Mesodermal cell (in vitro differentiated cells): Measurements from ENCODE around the gene BDP1.
"Not testable (repeated sequence)": the region's sequence is repeated elsewhere in the genome, so short reads cannot be mapped to it uniquely, and the experiment has no call there.

Experiments
- H3K27ac ChIP-seq: 2 replicates; pipeline ENCODE4 v1.7.0; 2013; ENCODE audit warnings: mild to moderate bottlenecking, low read depth, low read length, moderate library complexity; ENCODE audit not compliant: severe bottlenecking
- H3K36me3 ChIP-seq: 2 replicates; pipeline ENCODE4 v1.7.1; 2013; ENCODE audit warnings: mild to moderate bottlenecking, low read length, moderate library complexity; ENCODE audit not compliant: control insufficient read depth, insufficient read depth
- H3K4me1 ChIP-seq: one replicate; pipeline ENCODE4 v1.7.1; 2013; ENCODE audit warnings: mild to moderate bottlenecking, low read length; ENCODE audit not compliant: insufficient read depth, control insufficient read depth, poor library complexity, severe bottlenecking
- H3K4me3 ChIP-seq: 2 replicates; pipeline ENCODE4 v1.7.0; 2013; ENCODE audit warnings: low read length, control low read depth, mild to moderate bottlenecking; ENCODE audit not compliant: insufficient read depth, poor library complexity, severe bottlenecking; ENCODE audit errors: extremely low read depth
- H3K9me3 ChIP-seq: 2 replicates; pipeline ENCODE4 v1.7.1; 2013; ENCODE audit warnings: mild to moderate bottlenecking, low read length, moderate library complexity; ENCODE audit not compliant: control insufficient read depth
- WGBS, 2 experiments: methylation state at CpG; one replicate each; pipeline ENCODE4 v1.1.5; 2013; ENCODE audit warnings: missing lambda C conversion rate in 2 of 2; ENCODE audit not compliant: insufficient coverage in 2 of 2; 5-methylcytosine and 5-hydroxymethylcytosine counted together

BDP1 gene

DNA sequence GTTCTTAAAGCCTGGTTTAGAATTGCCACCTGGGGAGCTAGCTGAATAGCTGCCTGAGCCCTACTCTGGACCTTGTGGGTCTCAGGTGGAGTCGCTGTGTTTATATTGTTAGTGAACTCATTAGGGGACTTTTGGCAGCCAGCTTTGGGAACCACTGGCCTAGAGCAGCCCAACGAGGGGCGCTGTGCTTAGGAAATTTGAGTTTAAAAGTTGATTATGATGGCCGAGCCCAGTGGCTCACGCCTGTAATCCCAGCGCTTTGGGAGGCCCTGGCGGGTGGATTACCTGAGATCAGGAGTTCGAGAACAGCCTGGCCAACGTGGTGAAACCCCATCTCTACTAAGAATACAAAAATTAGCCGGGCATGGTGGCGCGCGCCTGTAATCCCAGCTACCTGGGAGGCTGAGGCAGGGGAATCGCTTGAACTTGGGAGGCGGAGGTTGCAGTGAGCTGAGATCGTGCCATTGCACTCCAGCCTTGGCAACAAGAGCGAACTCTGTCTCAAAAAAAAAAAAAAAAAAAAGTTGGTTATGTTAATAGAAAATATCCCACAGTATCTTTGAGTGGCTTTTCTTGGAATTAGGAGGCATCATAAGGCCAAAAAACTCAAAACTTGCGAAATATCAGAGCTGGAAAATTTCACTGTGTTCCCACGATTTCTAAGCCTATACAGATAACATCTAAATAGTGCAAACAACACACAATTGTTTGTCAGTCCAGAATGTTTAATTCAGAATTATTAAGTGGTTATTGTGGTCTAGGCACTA, 132.5 kb downstream of the BDP1 start:
- no peaks in the 10 kb centered on the region for H3K9me3 ChIP-seq
- 80 to 87% methylated on average over 3 to 15 of the region's 19 CpGs for WGBS, 2 experiments
- H3K36me3 ChIP-seq: no peaks in the 10 kb centered on the region
- no peaks in the 10 kb centered on the region for H3K4me1 ChIP-seq
- peak overlapping the region; percentile 56 for H3K4me3 ChIP-seq
- H3K27ac ChIP-seq: peak overlapping the region; percentile 58

DNA sequence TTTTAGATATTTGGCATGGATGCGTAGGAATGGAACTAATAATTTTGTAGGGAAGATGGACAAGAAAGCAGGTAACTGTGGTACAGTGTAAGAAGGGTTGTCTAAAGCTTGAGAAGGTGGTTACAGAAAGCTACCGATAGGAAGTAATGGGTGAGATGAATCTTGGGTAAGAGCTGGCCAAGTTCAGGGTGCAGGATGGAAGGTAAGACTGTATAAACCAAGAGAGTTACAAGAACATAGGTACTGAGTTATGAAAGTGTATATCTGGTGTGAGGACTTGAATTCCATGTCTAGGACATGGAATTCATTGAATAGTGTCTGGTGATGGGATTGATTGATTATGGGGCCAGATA, 133.1 kb downstream of the BDP1 start:
- H3K4me3 ChIP-seq: no peak overlapping the region
- no peaks in the 10 kb centered on the region for H3K36me3 ChIP-seq
- no peaks in the 10 kb centered on the region for H3K9me3 ChIP-seq
- WGBS, 2 experiments: 88 to 96% methylated on average over 2 of the region's 2 CpGs
- H3K4me1 ChIP-seq: no peaks in the 10 kb centered on the region
- no peak overlapping the region for H3K27ac ChIP-seq

DNA sequence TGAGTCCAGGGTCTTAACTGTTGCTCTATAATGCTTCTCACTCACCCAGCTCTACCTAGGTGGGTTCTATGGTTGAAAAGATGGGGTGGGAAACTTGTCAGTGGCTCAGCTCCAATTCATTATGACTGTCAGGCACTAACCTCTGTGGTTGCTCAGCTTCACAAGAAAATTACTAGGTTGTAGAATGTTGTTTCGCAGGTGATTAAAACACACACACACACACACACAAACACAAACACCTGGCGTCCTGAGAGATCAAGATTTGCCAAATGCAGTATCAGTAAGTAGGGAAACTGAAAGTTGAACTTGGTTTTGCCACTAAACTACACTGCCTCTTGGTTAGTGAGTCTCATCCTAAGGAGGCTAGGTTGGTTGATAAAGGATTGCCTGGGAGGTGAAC, 134.5 kb downstream of the BDP1 start:
- no peaks in the 10 kb centered on the region for H3K4me1 ChIP-seq
- H3K9me3 ChIP-seq: no peaks in the 10 kb centered on the region
- WGBS, 2 experiments: 0% methylated on average over 1 of the region's 2 CpGs; no CpG with 5 or more reads in 1 of the 2 experiments
- H3K36me3 ChIP-seq: no peaks in the 10 kb centered on the region
- H3K27ac ChIP-seq: no peak overlapping the region
- H3K4me3 ChIP-seq: no peak overlapping the region

DNA sequence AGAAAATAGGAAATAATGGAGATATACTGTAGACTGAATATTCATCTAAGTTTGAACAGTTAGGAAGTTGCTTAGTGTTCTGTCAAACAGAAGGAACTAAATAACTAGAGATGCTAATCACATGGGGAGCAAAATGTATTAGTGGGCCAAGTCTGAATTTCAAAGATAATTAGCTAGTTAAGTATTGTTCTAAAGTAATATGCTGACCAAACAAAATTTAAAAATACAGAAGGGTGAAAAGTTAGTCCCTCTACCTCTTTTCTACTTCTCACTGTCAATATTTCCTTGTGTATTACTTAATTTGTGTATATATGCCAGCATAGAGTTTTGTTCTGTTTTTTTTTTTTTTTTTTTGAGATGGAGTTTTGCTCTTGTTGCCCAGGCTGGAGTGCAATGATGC, 135.6 kb downstream of the BDP1 start:
- Histone ChIP-seq H3K9me3 (no peaks in the 10 kb centered on the region), H3K4me3 (no peak overlapping the region), H3K27ac (no peak overlapping the region), H3K4me1 (no peaks in the 10 kb centered on the region), H3K36me3 (no peaks in the 10 kb centered on the region)

DNA sequence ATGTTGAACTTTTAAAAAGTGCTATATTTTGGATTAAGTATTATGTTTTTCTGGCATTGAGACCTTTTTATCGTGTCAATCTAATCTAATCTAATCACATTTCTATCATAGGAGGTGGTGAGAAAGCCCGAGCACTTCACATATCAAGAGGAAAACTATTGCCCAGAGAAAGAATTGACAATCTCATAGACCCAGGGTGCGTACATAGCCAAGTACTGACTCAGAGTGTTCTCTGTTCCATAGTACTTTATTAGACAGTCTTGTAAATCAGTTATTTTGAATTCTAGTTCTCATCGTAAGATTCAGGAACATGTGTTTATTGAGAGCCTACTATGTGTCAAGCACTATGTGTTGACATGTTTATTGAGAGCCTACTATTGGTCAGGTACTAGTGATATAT, 140.7 kb downstream of the BDP1 start:
- no peak overlapping the region for H3K4me3 ChIP-seq
- H3K36me3 ChIP-seq: peaks cover 26% of the 10 kb centered on the region
- no peaks in the 10 kb centered on the region for H3K9me3 ChIP-seq
- H3K27ac ChIP-seq: no peak overlapping the region
- 100% methylated on average over 1 of the region's 4 CpGs; no CpG with 5 or more reads in 1 of the 2 experiments for WGBS, 2 experiments
- H3K4me1 ChIP-seq: peaks cover 2% of the 10 kb centered on the region

DNA sequence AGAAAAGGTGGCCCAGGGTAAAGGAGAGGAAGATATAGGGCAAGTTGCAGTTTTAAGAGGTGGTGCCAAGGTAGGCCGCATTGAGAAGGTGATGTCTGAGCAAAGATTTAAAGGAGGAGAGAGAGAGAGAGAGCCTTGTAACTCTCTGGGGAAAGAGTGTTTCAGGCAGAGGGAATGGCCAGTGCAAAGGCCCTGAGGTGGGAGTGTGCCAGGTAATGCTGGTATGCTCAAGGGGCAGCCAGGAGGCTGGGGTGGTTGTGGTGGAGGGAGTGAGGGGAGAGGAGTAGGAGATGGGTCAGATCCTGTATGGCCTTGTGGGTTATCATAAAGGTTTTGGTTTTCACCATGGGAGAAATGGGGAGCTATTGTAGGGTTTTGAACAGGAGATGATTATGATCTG, 141.6 kb downstream of the BDP1 start:
- Histone ChIP-seq H3K4me1 (peaks cover 2% of the 10 kb centered on the region), H3K27ac (no peak overlapping the region), H3K9me3 (no peaks in the 10 kb centered on the region), H3K4me3 (no peak overlapping the region), H3K36me3 (peaks cover 26% of the 10 kb centered on the region)
- 100% methylated on average over 1 of the region's 1 CpG for WGBS, 2 experiments

DNA sequence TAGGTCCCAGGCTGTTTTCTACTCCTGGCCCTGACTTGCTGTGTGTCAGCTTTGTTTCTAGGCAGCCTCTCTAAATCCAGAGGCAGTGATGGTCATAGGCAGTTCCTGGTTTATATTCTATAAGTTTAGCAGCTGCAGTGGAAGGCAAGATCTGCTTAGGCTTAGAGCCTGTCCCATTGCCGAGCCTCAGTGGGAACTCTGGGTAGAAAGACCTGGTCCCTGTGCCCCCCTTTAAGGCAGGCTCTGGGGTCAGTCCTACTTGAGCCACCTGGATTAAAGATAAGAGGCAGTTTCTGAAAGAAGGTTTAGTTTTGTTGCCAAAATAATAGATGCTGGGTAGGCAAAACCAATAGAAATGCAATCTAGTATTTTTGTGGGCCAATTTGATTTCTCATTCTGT, 145.3 kb downstream of the BDP1 start:
- no peak overlapping the region for H3K27ac ChIP-seq

DNA sequence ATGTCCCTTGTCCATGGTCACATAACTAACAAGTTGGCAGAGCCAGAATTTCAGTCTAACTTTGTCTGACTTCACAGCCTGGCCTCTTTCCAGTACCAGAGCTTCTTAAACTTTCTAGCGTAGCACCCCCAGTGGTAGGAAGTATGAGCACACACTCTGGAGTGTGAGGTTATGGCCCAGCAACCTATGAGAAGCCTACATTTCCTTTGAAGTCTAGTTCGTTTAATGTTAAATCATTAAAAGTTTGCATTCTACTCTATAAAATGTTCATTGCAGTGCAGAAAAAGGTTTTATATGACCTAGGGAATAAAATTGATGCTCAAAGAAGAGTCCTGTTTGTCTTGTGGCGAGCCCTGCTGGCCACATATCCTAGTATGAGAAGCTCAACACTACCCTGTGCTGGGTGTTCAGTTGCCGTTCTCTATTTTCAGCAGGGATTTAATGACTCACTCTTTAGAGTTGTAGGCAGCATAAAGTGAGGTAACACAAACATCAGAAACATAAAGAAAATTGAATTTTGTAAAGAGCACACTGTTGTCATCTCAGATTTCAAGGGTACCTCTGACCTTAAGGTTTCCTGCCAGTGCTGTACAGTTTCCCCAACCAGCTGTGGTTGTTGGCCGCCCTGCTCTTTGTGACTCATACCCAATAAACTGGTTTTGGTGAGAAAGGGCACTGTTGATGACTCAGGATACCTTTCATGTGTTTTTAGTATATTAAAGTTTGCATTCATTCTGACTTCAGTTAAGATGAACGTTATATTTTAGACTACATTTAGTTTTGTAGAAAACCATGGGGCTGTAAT, 146.0 kb downstream of the BDP1 start:
- 100% methylated on average over 1 of the region's 6 CpGs for WGBS, 2 experiments
- peak overlapping the region; percentile 66 for H3K27ac ChIP-seq
- no peak overlapping the region for H3K4me3 ChIP-seq
- peaks cover 2% of the 10 kb centered on the region for H3K4me1 ChIP-seq
- H3K9me3 ChIP-seq: no peaks in the 10 kb centered on the region
- peaks cover 30% of the 10 kb centered on the region for H3K36me3 ChIP-seq

More for the DNA sequence above, 145.3 kb downstream of the BDP1 start:
- no peak overlapping the region for H3K4me3 ChIP-seq
- no peaks in the 10 kb centered on the region for H3K9me3 ChIP-seq
- 80 to 100% methylated on average over 1 of the region's 1 CpG for WGBS, 2 experiments
- peaks cover 2% of the 10 kb centered on the region for H3K4me1 ChIP-seq
- H3K36me3 ChIP-seq: peaks cover 30% of the 10 kb centered on the region

DNA sequence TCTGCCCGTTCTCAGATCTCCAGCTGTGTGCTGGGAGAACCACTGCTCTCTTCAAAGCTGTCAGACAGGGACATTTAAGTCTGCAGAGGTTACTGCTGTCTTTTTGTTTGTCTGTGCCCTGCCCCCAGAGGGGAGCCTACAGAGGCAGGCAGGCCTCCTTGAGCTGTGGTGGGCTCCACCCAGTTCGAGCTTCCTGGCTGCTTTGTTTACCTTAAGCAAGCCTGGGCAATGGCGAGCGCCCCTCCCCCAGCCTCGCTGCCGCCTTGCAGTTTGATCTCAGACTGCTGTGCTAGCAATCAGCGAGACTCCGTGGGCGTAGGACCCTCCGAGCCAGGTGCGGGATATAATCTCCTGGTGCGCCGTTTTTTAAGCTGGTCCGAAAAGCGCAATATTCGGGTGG, 154.5 kb downstream of the BDP1 start:
- not testable (repeated sequence) for H3K9me3 ChIP-seq, H3K36me3 ChIP-seq, H3K4me3 ChIP-seq, H3K4me1 ChIP-seq, H3K27ac ChIP-seq
- 100% methylated on average over 1 of the region's 16 CpGs; no CpG with 5 or more reads in 1 of the 2 experiments for WGBS, 2 experiments

DNA sequence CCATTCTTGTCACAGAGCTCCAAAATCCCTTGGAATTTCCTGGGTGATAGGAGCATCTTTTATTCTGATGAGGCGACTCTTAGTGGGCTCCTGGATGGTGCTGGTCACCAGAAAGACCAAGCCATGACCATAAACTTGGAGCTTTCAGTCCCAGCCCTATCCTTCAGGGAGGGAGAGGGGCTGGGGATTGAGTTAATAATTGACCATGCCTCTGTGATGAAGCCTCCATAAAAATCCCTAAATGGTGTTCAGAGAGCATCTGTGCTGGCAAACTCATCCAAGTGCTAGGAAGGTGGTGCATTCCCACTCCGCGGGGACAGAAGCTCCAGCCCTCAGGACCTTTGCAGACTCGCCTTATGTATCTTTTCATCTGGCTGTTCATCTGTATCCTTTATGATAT, 160.4 kb downstream of the BDP1 start:
- H3K9me3 ChIP-seq: no peaks in the 10 kb centered on the region
- no peak overlapping the region for H3K4me3 ChIP-seq
- H3K36me3 ChIP-seq: peaks cover 8% of the 10 kb centered on the region
- WGBS, 2 experiments: 33 to 50% methylated on average over 2 of the region's 4 CpGs
- H3K27ac ChIP-seq: no peak overlapping the region
- H3K4me1 ChIP-seq: no peaks in the 10 kb centered on the region
